Measurements from ENCODE around the gene NAB2.

- TF ChIP-seq POLR2A (IDR thresholded peaks at IDR 0.05), result no peak
- TF ChIP-seq CTCF (IDR thresholded peaks at IDR 0.05 in 8 of 11, conservative IDR thresholded peaks at IDR 0.05 in 3 of 11), result no peak
- peak in 2 of 3 donors; percentile 27 to 51 for TF ChIP-seq POLR2AphosphoS5 (IDR thresholded peaks at IDR 0.05)
Measured at GRCh38 chr12:57106021-57106708, 17.3 kb downstream of the NAB2 start.

Measured in spleen (tissue), 7 donors.